WTC11 (cell line): ENCODE results near the gene TFF1. TPM values are rescaled to one million over a fixed set of nuclear protein-coding genes. Genes with fewer than 3 reads are reported as not detected.

Experiments used
- ATAC-seq: fragments of 200-7000 bp; cut with Tn5 transposase; 2 replicates; pipeline ENCODE4 v1.10.0; 2021; ENCODE audit warnings: mild to moderate bottlenecking, moderate library complexity
- CTCF ChIA-PET: fragments of 300-600 bp; sonication (Branson Sonifier 250); formaldehyde crosslinking; loops from one replicate; lab custom pipeline; 2021; ENCODE audit warnings: antibody characterized with exemption; lab: Charles Lee
- POLR2A ChIA-PET: fragments of 350-600 bp; sonication (Branson Sonifier 250); formaldehyde crosslinking; loops from one replicate; lab custom pipeline; 2021; ENCODE audit warnings: antibody characterized with exemption; lab: Charles Lee
- DNase-seq: peaks from one replicate; pipeline ENCODE4 v3.0.0; 2021; ENCODE audit warnings: low spot score
- H3K27ac Mint-ChIP-seq: 2 replicates; pipeline ENCODE4 v1.8.0; 2021; ENCODE audit warnings: mixed read lengths
- H3K27me3 Mint-ChIP-seq: 2 replicates; pipeline ENCODE4 v1.8.0; 2021; ENCODE audit warnings: low read depth, mild to moderate bottlenecking, moderate library complexity, mixed read lengths
- H3K36me3 Mint-ChIP-seq: 2 replicates; pipeline ENCODE4 v1.8.0; 2021; ENCODE audit warnings: mixed read lengths
- H3K4me1 Mint-ChIP-seq: 2 replicates; pipeline ENCODE4 v1.8.0; 2022; ENCODE audit warnings: mixed read lengths
- H3K4me3 Mint-ChIP-seq: 2 replicates; pipeline ENCODE4 v1.8.0; 2021; ENCODE audit warnings: mild to moderate bottlenecking, moderate library complexity, mixed read lengths
- H3K9me3 Mint-ChIP-seq: 2 replicates; pipeline ENCODE4 v1.8.0; 2021; ENCODE audit warnings: mixed read lengths
- AFF4 ChIP-seq: sonication (generic); formaldehyde crosslinking; IDR thresholded peaks from 2 replicates; pipeline ENCODE4 v1.8.1; 2023; ENCODE audit warnings: mild to moderate bottlenecking, missing genetic modification reagents, borderline replicate concordance
- ATF1 ChIP-seq: sonication (generic); formaldehyde crosslinking; IDR thresholded peaks from 2 replicates; pipeline ENCODE4 v1.8.1; 2023; ENCODE audit warnings: mild to moderate bottlenecking, moderate library complexity, missing genetic modification reagents
- E2F4 ChIP-seq: sonication (generic); formaldehyde crosslinking; IDR thresholded peaks from 2 replicates; pipeline ENCODE4 v1.8.1; 2022; ENCODE audit warnings: low read depth, mild to moderate bottlenecking, moderate library complexity, missing genetic modification reagents, borderline replicate concordance
- ETV6 ChIP-seq: sonication (generic); formaldehyde crosslinking; IDR thresholded peaks from 2 replicates; pipeline ENCODE4 v1.8.1; 2022; ENCODE audit warnings: mild to moderate bottlenecking, missing genetic modification reagents
- FOXJ3 ChIP-seq: sonication (generic); formaldehyde crosslinking; IDR thresholded peaks from 2 replicates; pipeline ENCODE4 v1.9.0; 2021; ENCODE audit warnings: missing genetic modification reagents, mild to moderate bottlenecking, borderline replicate concordance
- GTF2I ChIP-seq: fragments of 250-450 bp; sonication (Bioruptor Pico); conservative IDR thresholded peaks from 2 replicates; pipeline ENCODE4 v1.4.0; 2021; ENCODE audit warnings: mild to moderate bottlenecking
- HMGA2 ChIP-seq: fragments of 250-450 bp; sonication (Bioruptor Pico); IDR thresholded peaks from 2 replicates; pipeline ENCODE4 v1.4.0; 2021; ENCODE audit warnings: mild to moderate bottlenecking, moderate library complexity
- JAZF1 ChIP-seq: fragments of 250-450 bp; sonication (Bioruptor Pico); IDR thresholded peaks from 2 replicates; pipeline ENCODE4 v1.9.0; 2021; ENCODE audit warnings: moderate library complexity, mild to moderate bottlenecking, inconsistent platforms
- NFATC4 ChIP-seq: fragments of 250-450 bp; sonication (Bioruptor Pico); IDR thresholded peaks from 2 replicates; pipeline ENCODE4 v1.9.0; 2021; ENCODE audit warnings: mild to moderate bottlenecking
- NFE2L1 ChIP-seq: sonication (generic); formaldehyde crosslinking; IDR thresholded peaks from 2 replicates; pipeline ENCODE4 v1.8.1; 2023; ENCODE audit warnings: missing genetic modification reagents
- NFYB ChIP-seq: sonication (generic); formaldehyde crosslinking; conservative IDR thresholded peaks from 2 replicates; pipeline ENCODE4 v1.8.0; 2022; ENCODE audit warnings: low read depth, missing genetic modification reagents
- NR1H2 ChIP-seq: sonication (generic); formaldehyde crosslinking; IDR thresholded peaks from 2 replicates; pipeline ENCODE4 v1.9.0; 2021; ENCODE audit warnings: mild to moderate bottlenecking, moderate library complexity, missing genetic modification reagents
- OVOL2 ChIP-seq: fragments of 250-450 bp; sonication (Bioruptor Pico); IDR thresholded peaks from 2 replicates; pipeline ENCODE4 v1.9.0; 2021; ENCODE audit warnings: mild to moderate bottlenecking, borderline replicate concordance
- SMAD3 ChIP-seq: sonication (generic); formaldehyde crosslinking; IDR thresholded peaks from 2 replicates; pipeline ENCODE4 v1.8.0; 2022; ENCODE audit warnings: missing genetic modification reagents, mild to moderate bottlenecking, borderline replicate concordance
- ZNF232 ChIP-seq: sonication (generic); formaldehyde crosslinking; IDR thresholded peaks from 2 replicates; pipeline ENCODE4 v1.8.0; 2022; ENCODE audit warnings: mild to moderate bottlenecking, missing genetic modification reagents
- total RNA-seq: library from RNA; stranded (reverse); gene quantifications from 3 replicates; pipeline ENCODE4 v1.2.3, GENCODE V29; 2021
- TF ChIP-seq, protein P1 (sequence below): sonication (generic); formaldehyde crosslinking; conservative IDR thresholded peaks from 2 replicates; pipeline ENCODE4 v1.8.1; 2022; ENCODE audit warnings: mild to moderate bottlenecking, missing genetic modification reagents
- TF ChIP-seq, protein P2 (sequence below): sonication (generic); formaldehyde crosslinking; IDR thresholded peaks from 2 replicates; pipeline ENCODE4 v1.8.1; 2023; ENCODE audit warnings: mild to moderate bottlenecking, missing genetic modification reagents, moderate library complexity
- TF ChIP-seq, protein P3 (sequence below): sonication (generic); formaldehyde crosslinking; IDR thresholded peaks from 2 replicates; pipeline ENCODE4 v1.8.0; 2023; ENCODE audit warnings: missing genetic modification reagents, mild to moderate bottlenecking, borderline replicate concordance
- TF ChIP-seq, protein P4 (sequence below): sonication (generic); formaldehyde crosslinking; IDR thresholded peaks from 2 replicates; pipeline ENCODE4 v1.8.0; 2022; ENCODE audit warnings: mild to moderate bottlenecking, missing genetic modification reagents
- TF ChIP-seq, protein P5 (sequence below): sonication (generic); formaldehyde crosslinking; IDR thresholded peaks from 2 replicates; pipeline ENCODE4 v1.8.0; 2022; ENCODE audit warnings: mild to moderate bottlenecking, missing genetic modification reagents

The TFF1 gene
- total RNA-seq, 1 experiment from 2014 or later = 0.81 TPM

DNA sequence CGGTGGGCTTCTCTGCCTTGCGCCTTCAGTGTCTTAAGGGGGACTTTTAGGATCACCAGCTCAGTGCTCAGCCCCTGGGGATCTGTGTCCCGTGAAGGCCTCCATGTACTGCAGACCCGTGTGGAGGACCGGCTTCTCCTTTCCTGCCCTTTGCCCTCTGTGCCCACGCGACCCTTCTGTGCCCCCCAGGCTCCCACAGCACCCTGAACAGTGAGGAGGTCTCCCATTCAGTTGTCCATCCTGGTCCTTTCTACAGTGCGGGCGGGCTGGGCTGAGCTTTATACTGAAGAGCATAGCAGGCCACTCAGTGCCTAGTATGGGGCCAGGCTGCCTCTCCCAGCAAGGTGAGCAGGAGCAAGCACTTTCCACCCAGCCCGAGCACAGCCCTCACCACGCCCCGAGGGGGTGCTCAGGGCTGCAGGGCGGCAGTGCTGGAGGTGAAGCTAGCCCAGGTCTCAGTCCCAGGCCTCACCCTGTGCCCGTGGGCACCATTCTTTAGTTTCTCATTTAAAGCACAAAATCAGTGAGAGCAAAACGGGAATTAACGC is 7.6 kb upstream of the TFF1 start:
- Mint-ChIP-seq H3K4me3 (no peak overlapping the region), H3K4me1 (peaks cover 12% of the 10 kb centered on the region), H3K27ac (no peak overlapping the region), H3K9me3 (no peaks in the 10 kb centered on the region), H3K36me3 (no peaks in the 10 kb centered on the region), H3K27me3 (no peaks in the 10 kb centered on the region; the same call in 1 of the 2 replicates)
- ChIA-PET POLR2A (no interaction called here), CTCF (interaction anchor here (1.1 to 2.0 kb wide), 3 partner anchors 15 to 64 kb away, joined by 4 to 10 read pairs (median 8); no protein-coding TSS in a partner anchor)
- no peak for ATAC-seq
- no peak for DNase-seq
- TF ChIP-seq GTF2I (CRISPR knock-in tag) (no peak), NFE2L1 (CRISPR knock-in tag) (no peak), ATF1 (CRISPR knock-in tag) (no peak), NFYB (CRISPR knock-in tag) (no peak), FOXJ3 (CRISPR knock-in tag) (no peak), NR1H2 (CRISPR knock-in tag) (no peak), E2F4 (CRISPR knock-in tag) (no peak), NFATC4 (no peak), AFF4 (CRISPR knock-in tag) (no peak), ETV6 (CRISPR knock-in tag) (no peak), ZNF232 (no peak), HMGA2 (CRISPR knock-in tag) (no peak), SMAD3 (CRISPR knock-in tag) (no peak), JAZF1 (CRISPR knock-in tag) (no peak), OVOL2 (no peak)
- TF ChIP-seq, protein P1, sequence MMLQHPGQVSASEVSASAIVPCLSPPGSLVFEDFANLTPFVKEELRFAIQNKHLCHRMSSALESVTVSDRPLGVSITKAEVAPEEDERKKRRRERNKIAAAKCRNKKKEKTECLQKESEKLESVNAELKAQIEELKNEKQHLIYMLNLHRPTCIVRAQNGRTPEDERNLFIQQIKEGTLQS = no peak
- TF ChIP-seq, protein P2, sequence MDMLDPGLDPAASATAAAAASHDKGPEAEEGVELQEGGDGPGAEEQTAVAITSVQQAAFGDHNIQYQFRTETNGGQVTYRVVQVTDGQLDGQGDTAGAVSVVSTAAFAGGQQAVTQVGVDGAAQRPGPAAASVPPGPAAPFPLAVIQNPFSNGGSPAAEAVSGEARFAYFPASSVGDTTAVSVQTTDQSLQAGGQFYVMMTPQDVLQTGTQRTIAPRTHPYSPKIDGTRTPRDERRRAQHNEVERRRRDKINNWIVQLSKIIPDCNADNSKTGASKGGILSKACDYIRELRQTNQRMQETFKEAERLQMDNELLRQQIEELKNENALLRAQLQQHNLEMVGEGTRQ (CRISPR knock-in tag) = no peak
- TF ChIP-seq, protein P3, sequence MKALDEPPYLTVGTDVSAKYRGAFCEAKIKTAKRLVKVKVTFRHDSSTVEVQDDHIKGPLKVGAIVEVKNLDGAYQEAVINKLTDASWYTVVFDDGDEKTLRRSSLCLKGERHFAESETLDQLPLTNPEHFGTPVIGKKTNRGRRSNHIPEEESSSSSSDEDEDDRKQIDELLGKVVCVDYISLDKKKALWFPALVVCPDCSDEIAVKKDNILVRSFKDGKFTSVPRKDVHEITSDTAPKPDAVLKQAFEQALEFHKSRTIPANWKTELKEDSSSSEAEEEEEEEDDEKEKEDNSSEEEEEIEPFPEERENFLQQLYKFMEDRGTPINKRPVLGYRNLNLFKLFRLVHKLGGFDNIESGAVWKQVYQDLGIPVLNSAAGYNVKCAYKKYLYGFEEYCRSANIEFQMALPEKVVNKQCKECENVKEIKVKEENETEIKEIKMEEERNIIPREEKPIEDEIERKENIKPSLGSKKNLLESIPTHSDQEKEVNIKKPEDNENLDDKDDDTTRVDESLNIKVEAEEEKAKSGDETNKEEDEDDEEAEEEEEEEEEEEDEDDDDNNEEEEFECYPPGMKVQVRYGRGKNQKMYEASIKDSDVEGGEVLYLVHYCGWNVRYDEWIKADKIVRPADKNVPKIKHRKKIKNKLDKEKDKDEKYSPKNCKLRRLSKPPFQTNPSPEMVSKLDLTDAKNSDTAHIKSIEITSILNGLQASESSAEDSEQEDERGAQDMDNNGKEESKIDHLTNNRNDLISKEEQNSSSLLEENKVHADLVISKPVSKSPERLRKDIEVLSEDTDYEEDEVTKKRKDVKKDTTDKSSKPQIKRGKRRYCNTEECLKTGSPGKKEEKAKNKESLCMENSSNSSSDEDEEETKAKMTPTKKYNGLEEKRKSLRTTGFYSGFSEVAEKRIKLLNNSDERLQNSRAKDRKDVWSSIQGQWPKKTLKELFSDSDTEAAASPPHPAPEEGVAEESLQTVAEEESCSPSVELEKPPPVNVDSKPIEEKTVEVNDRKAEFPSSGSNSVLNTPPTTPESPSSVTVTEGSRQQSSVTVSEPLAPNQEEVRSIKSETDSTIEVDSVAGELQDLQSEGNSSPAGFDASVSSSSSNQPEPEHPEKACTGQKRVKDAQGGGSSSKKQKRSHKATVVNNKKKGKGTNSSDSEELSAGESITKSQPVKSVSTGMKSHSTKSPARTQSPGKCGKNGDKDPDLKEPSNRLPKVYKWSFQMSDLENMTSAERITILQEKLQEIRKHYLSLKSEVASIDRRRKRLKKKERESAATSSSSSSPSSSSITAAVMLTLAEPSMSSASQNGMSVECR (CRISPR knock-in tag) = no peak
- TF ChIP-seq, protein P4, sequence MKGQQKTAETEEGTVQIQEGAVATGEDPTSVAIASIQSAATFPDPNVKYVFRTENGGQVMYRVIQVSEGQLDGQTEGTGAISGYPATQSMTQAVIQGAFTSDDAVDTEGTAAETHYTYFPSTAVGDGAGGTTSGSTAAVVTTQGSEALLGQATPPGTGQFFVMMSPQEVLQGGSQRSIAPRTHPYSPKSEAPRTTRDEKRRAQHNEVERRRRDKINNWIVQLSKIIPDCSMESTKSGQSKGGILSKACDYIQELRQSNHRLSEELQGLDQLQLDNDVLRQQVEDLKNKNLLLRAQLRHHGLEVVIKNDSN = no peak
- TF ChIP-seq, protein P5, sequence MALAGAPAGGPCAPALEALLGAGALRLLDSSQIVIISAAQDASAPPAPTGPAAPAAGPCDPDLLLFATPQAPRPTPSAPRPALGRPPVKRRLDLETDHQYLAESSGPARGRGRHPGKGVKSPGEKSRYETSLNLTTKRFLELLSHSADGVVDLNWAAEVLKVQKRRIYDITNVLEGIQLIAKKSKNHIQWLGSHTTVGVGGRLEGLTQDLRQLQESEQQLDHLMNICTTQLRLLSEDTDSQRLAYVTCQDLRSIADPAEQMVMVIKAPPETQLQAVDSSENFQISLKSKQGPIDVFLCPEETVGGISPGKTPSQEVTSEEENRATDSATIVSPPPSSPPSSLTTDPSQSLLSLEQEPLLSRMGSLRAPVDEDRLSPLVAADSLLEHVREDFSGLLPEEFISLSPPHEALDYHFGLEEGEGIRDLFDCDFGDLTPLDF (CRISPR knock-in tag) = no peak
